SIG-M5 treated with dmso at 0.1 percent for 504 hours (cell line): Measurements from ENCODE around the gene COMMD3.
A peak's percentile ranks its signal among the peaks of the same experiment; 100 is the strongest.
"Not testable (repeated sequence)": the region's sequence is repeated elsewhere in the genome, so short reads cannot be mapped to it uniquely, and the experiment has no call there.

Source experiments
- DNase-seq: peaks from one replicate; lab custom pipeline; 2025; ENCODE audit not compliant: unreplicated experiment; lab: John Stamatoyannopoulos, UW

The COMMD3 gene

GRCh38 chr10:22316286-22317075 is at the start of gene COMMD3:
Gene COMMD3 (plus strand): TSS chr10:22316388. CDS start chr10:22316418, 30 bp downstream.
- DNase-seq = peak; percentile 75

- no peak for DNase-seq
These were observed 47.7 kb upstream of the COMMD3 start for GRCh38 chr10:22268503-22268902.

- no peak for DNase-seq
These were observed 44.4 kb upstream of the COMMD3 start for GRCh38 chr10:22271786-22272185.

- no peak for DNase-seq
These were observed 37.8 kb upstream of the COMMD3 start for GRCh38 chr10:22278441-22278782.

- no peak for DNase-seq
These were observed 36.1 kb upstream of the COMMD3 start for GRCh38 chr10:22280078-22280477.

GRCh38 chr10:22285130-22285529 is 31.1 kb upstream of the COMMD3 start:
- no peak for DNase-seq

GRCh38 chr10:22293747-22294404 is 22.3 kb upstream of the COMMD3 start:
- DNase-seq = no peak

- DNase-seq = no peak
These were observed 21.5 kb upstream of the COMMD3 start for GRCh38 chr10:22294694-22295093.

GRCh38 chr10:22301193-22301592 is 15.0 kb upstream of the COMMD3 start:
- no peak for DNase-seq

- DNase-seq = no peak
These were observed 12.7 kb upstream of the COMMD3 start for GRCh38 chr10:22303461-22303860.

GRCh38 chr10:22305721-22306120 is 10.5 kb upstream of the COMMD3 start:
- DNase-seq = no peak

- DNase-seq = no peak
These were observed 7.8 kb upstream of the COMMD3 start for GRCh38 chr10:22308390-22308789.

- no peak for DNase-seq
These were observed 6.8 kb upstream of the COMMD3 start for GRCh38 chr10:22309180-22310000.

- not testable (repeated sequence) for DNase-seq
These were observed 6.2 kb upstream of the COMMD3 start for GRCh38 chr10:22310012-22310411.

- DNase-seq = no peak
These were observed 5.3 kb upstream of the COMMD3 start for GRCh38 chr10:22310928-22311327.

- peak; percentile 30 for DNase-seq
These were observed 1.3 kb upstream of the COMMD3 start for GRCh38 chr10:22314852-22315251.

- peak; percentile 30 for DNase-seq
These were observed 518 bp upstream of the COMMD3 start for GRCh38 chr10:22315455-22316285.

GRCh38 chr10:22317076-22317370 is 835 bp downstream of the COMMD3 start:
- DNase-seq = no peak

- no peak for DNase-seq
These were observed 1.8 kb downstream of the COMMD3 start for GRCh38 chr10:22317771-22318565.

GRCh38 chr10:22318772-22319171 is 2.6 kb downstream of the COMMD3 start:
- no peak for DNase-seq
